PC-3 (cell line): Measurements from ENCODE around the gene KIF25. TPM values are rescaled to one million over a fixed set of nuclear protein-coding genes. Genes with fewer than 3 reads are reported as not detected.

ENCODE experiments used
- ATAC-seq: fragments of 200-7000 bp; cut with Tn5 transposase; 2 replicates; pipeline ENCODE4 v1.9.1; 2020; ENCODE audit warnings: mild to moderate bottlenecking, moderate library complexity
- BruUV-seq: library from RNA; stranded (reverse); fragments of 400-500 nt; replicated peaks from 2 replicates; lab custom pipeline; 2021; lab: Mats Ljungman, UMichigan
- CTCF ChIA-PET: fragments of 300-600 bp; sonication (Branson Sonifier 250); formaldehyde crosslinking; loops from one replicate; lab custom pipeline; 2022; ENCODE audit warnings: antibody characterized with exemption; lab: Charles Lee
- POLR2A ChIA-PET: fragments of 300-600 bp; sonication (Branson Sonifier 250); formaldehyde crosslinking; loops from one replicate; lab custom pipeline; 2022; ENCODE audit warnings: antibody characterized with exemption; ENCODE audit not compliant: unreplicated experiment; lab: Charles Lee
- DNase-seq: peaks from one replicate; pipeline ENCODE4 v3.0.0-alpha.2; 2015
- H2AFZ ChIP-seq: fragments of 300-600 bp; sonication (generic); 2 replicates; pipeline ENCODE4 v1.6.0; 2016; ENCODE audit warnings: antibody characterized with exemption, low read length
- H3F3A ChIP-seq: fragments of 300-600 bp; sonication (generic); one replicate; pipeline ENCODE4 v1.6.0; 2017; ENCODE audit warnings: antibody characterized with exemption, low read length, control low read depth, mild to moderate bottlenecking; ENCODE audit not compliant: unreplicated experiment
- H3K27ac ChIP-seq: fragments of 300-600 bp; sonication (generic); 2 replicates; pipeline ENCODE4 v1.5.1; 2016; ENCODE audit warnings: mild to moderate bottlenecking, low read length
- H3K27me3 ChIP-seq: fragments of 300-600 bp; sonication (generic); 2 replicates; pipeline ENCODE4 v1.6.1; 2016; ENCODE audit warnings: low read length, mixed read lengths
- H3K36me3 ChIP-seq: fragments of 300-600 bp; sonication (generic); 2 replicates; pipeline ENCODE4 v1.6.1; 2016; ENCODE audit warnings: low read depth, mixed run types, low read length, mixed read lengths
- H3K4me1 ChIP-seq: fragments of 300-600 bp; sonication (generic); 2 replicates; pipeline ENCODE4 v1.5.1; 2016; ENCODE audit warnings: low read length; ENCODE audit not compliant: insufficient read depth
- H3K4me2 ChIP-seq: fragments of 300-600 bp; sonication (generic); 2 replicates; pipeline ENCODE4 v1.6.0; 2016; ENCODE audit warnings: low read length
- H3K4me3 ChIP-seq: fragments of 300-600 bp; sonication (generic); 2 replicates; pipeline ENCODE4 v1.5.1; 2016; ENCODE audit warnings: mild to moderate bottlenecking, low read length, mixed read lengths
- H3K79me2 ChIP-seq: fragments of 300-600 bp; sonication (generic); 2 replicates; pipeline ENCODE4 v1.6.1; 2017; ENCODE audit warnings: low read length, mixed read lengths
- H3K9ac ChIP-seq: fragments of 300-600 bp; sonication (generic); 2 replicates; pipeline ENCODE4 v1.6.0; 2016; ENCODE audit warnings: mild to moderate bottlenecking, low read length
- H3K9me2 ChIP-seq: fragments of 300-600 bp; sonication (generic); replicated peaks from 2 replicates; pipeline ENCODE4 v1.6.1; 2016; ENCODE audit warnings: mixed run types, low read length, mixed read lengths
- H3K9me3 ChIP-seq: fragments of 300-600 bp; sonication (generic); 2 replicates; pipeline ENCODE4 v1.6.1; 2016; ENCODE audit warnings: low read length, mixed read lengths
- H4K20me1 ChIP-seq: fragments of 300-600 bp; sonication (generic); 2 replicates; pipeline ENCODE4 v1.6.1; 2016; ENCODE audit warnings: low read length, mixed read lengths
- EZH2 ChIP-seq: fragments of 300-600 bp; sonication (generic); IDR thresholded peaks from one replicate; pipeline ENCODE4 v1.6.1; 2017; ENCODE audit warnings: antibody characterized with exemption, mild to moderate bottlenecking, low read length; ENCODE audit not compliant: unreplicated experiment
- EZH2phosphoT487 ChIP-seq: fragments of 300-600 bp; sonication (generic); IDR thresholded peaks from 2 replicates; pipeline ENCODE4 v1.6.1; 2018; ENCODE audit warnings: mild to moderate bottlenecking, antibody characterized with exemption, low read length, borderline replicate concordance
- intact Hi-C: fragments of 100-400 bp; cut with micrococcal nuclease; formaldehyde crosslinking; loops from 2 replicates; pipeline ENCODE4 v1.9.0; 2023
- total RNA-seq: library from RNA; depleted of rRNA; stranded (reverse); fragments of >200 nt; gene quantifications from 2 replicates; pipeline ENCODE4 v1.2.3, GENCODE V29; 2014
- TF ChIP-seq, protein P1 (sequence below): fragments of 300-600 bp; sonication (generic); conservative IDR thresholded peaks from 2 replicates; pipeline ENCODE4 v1.5.1; 2017; ENCODE audit warnings: antibody characterized with exemption, low read depth, mild to moderate bottlenecking, low read length

KIF25 gene
- total RNA-seq, 1 experiment from 2014 or later, result not detected

DNA sequence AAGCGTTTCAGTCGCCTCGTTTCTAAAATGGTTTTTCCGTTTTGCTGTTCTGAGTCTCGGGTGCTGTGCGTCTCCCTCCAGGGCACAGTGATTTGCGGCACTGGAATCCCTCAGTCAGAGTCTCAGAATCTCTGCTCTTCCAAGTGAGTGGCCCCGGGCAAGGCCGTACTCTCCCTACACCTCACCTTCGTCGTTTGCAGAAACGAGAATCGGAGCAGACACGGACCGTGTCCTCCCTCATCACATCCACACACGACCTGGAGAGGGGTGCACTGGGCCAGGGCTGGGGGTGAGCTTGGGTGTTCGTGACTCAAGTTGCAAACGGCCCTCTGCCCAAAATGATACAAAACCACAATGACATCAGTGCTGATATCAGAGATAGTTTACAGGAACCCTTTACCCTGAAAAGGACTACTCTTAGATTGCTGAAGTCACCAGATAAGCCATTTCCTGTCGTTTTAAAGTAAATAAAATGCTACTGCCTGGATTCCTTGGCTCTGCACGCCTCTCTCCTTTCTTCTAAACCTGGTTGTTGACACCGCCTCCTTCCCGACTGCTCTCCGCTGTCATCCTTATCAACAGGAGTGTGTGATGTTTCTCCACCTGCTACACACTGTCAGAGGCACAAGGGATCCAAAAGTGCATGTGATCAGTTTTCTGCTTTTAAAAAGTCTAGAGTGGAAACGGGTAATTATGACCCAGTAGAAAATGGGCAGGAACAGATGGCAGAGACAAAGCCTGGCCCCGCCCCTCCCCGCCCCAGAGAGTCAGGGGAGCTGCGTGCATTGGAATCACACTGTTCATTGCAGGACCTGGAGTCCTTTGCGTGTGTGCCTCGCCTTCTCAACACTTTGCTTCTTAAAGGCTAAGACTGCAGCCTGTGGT lies 38.4 kb downstream of the KIF25 start:
- peak; percentile 30 for DNase-seq
- H2AFZ ChIP-seq, result peak overlapping the region; percentile 68

DNA sequence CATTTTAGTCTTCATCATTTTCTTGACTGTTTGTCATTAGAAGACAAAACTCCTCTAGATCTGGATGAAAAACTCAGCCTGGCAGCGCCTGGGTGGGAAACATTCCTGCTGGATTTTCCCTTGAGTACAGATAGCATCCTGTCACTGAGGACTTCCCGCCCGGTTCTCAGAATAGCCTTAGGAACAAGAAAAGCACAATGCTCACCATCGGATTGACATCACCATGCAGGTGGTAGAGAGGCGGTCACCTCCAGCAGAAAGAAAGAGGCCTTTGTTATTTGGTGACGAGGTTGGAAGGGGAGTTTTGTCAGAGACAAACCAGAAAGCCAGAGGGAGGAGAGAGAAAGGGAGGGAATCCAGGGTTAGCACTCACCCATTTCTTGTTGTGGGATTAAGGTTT lies 39.8 kb downstream of the KIF25 start:
- Histone ChIP-seq H3K9me2 (no peaks in the 10 kb centered on the region), H3K27me3 (no peaks in the 10 kb centered on the region), H3K79me2 (no peaks in the 10 kb centered on the region), H3K4me2 (no peak overlapping the region), H4K20me1 (no peaks in the 10 kb centered on the region), H3K36me3 (no peaks in the 10 kb centered on the region), H3K27ac (no peak overlapping the region), H3K4me1 (peaks cover 11% of the 10 kb centered on the region; the same call in 1 of the 2 replicates), H3K4me3 (no peak overlapping the region), H3F3A (no peaks in the 10 kb centered on the region), H3K9ac (no peak overlapping the region), H3K9me3 (0 out of 2 replicates have a peak, but pooled peaks cover 7% of the 10 kb centered on the region), H2AFZ (no peak overlapping the region)
- no peak for ATAC-seq
- no TSS peak for BruUV-seq
- ChIA-PET CTCF (no interaction called here), POLR2A (no interaction called here)
- intact Hi-C loops, result loop anchor here (5.0 kb wide), 1 partner anchor 85 kb away; no protein-coding TSS in a partner anchor
- no peak for DNase-seq
- TF ChIP-seq, protein P1, sequence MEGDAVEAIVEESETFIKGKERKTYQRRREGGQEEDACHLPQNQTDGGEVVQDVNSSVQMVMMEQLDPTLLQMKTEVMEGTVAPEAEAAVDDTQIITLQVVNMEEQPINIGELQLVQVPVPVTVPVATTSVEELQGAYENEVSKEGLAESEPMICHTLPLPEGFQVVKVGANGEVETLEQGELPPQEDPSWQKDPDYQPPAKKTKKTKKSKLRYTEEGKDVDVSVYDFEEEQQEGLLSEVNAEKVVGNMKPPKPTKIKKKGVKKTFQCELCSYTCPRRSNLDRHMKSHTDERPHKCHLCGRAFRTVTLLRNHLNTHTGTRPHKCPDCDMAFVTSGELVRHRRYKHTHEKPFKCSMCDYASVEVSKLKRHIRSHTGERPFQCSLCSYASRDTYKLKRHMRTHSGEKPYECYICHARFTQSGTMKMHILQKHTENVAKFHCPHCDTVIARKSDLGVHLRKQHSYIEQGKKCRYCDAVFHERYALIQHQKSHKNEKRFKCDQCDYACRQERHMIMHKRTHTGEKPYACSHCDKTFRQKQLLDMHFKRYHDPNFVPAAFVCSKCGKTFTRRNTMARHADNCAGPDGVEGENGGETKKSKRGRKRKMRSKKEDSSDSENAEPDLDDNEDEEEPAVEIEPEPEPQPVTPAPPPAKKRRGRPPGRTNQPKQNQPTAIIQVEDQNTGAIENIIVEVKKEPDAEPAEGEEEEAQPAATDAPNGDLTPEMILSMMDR, result no peak
- no peak for TF ChIP-seq EZH2phosphoT487
- no peak for TF ChIP-seq EZH2

More for the DNA sequence above, 38.4 kb downstream of the KIF25 start:
- Histone ChIP-seq H3K4me2 (peak overlapping the region; percentile 93), H3K9me3 (0 out of 2 replicates have a peak, but pooled peaks cover 7% of the 10 kb centered on the region), H3F3A (no peaks in the 10 kb centered on the region), H3K9me2 (no peaks in the 10 kb centered on the region), H4K20me1 (no peaks in the 10 kb centered on the region), H3K79me2 (no peaks in the 10 kb centered on the region), H3K27ac (peak overlapping the region; percentile 50), H3K27me3 (no peaks in the 10 kb centered on the region), H3K9ac (peak overlapping the region; percentile 49), H3K4me1 (peaks cover 11% of the 10 kb centered on the region; the same call in 1 of the 2 replicates), H3K4me3 (peak overlapping the region; percentile 68), H3K36me3 (no peaks in the 10 kb centered on the region)
- POLR2A ChIA-PET, result no interaction called here
- intact Hi-C loops, result loop anchor here (5.0 kb wide), 1 partner anchor 84 kb away; no protein-coding TSS in a partner anchor
- BruUV-seq, result no TSS peak
- TF ChIP-seq EZH2 (no peak), EZH2phosphoT487 (no peak)
- TF ChIP-seq, protein P1, result no peak
- CTCF ChIA-PET, result no interaction called here
- ATAC-seq, result peak; percentile 66
